GM12891 (cell line): ENCODE results near the gene DUSP15.

Experiments
- DNase-seq: peaks from one replicate; pipeline ENCODE4 v3.0.0; 2011; ENCODE audit warnings: low spot score; ENCODE audit not compliant: insufficient read length
- FAIRE-seq: peaks from 2 replicates; lab custom pipeline; 2011; peaks lifted over from hg19 to GRCh38; lab: Jason Lieb, UNC
- PAX5 ChIP-seq: IDR thresholded peaks from 2 replicates; pipeline ENCODE4 v1.6.1; 2011; ENCODE audit warnings: low read length, moderate library complexity, mild to moderate bottlenecking; ENCODE audit not compliant: insufficient read depth, severe bottlenecking
- POLR2A ChIP-seq: IDR thresholded peaks from 2 replicates; pipeline ENCODE4 v1.6.1; 2011; ENCODE audit warnings: low read depth, low read length, control low read depth
- POLR2AphosphoS5 ChIP-seq: IDR thresholded peaks from 2 replicates; pipeline ENCODE4 v1.6.1; 2011; ENCODE audit warnings: low read depth, low read length, control low read depth
- POU2F2 ChIP-seq: IDR thresholded peaks from 2 replicates; pipeline ENCODE4 v1.6.1; 2011; ENCODE audit warnings: low read depth, mild to moderate bottlenecking, control low read depth, low read length, moderate library complexity
- SPI1 ChIP-seq: IDR thresholded peaks from 2 replicates; pipeline ENCODE4 v1.6.1; 2011; ENCODE audit warnings: low read depth, low read length, control low read depth
- TAF1 ChIP-seq: IDR thresholded peaks from 2 replicates; pipeline ENCODE4 v1.6.1; 2011; ENCODE audit warnings: low read depth, low read length, control low read depth

Gene DUSP15

GRCh38 chr20:31824554-31825313 lies 45.6 kb downstream of the DUSP15 start:
- no peak for TF ChIP-seq TAF1
- no peak for TF ChIP-seq PAX5
- FAIRE-seq (no peak), DNase-seq (no peak)

- TF ChIP-seq POLR2AphosphoS5: no peak
- TF ChIP-seq SPI1: no peak
- TF ChIP-seq POU2F2: no peak
- TF ChIP-seq POLR2A: no peak
- TF ChIP-seq TAF1: no peak
- TF ChIP-seq PAX5: no peak
- DNase-seq (no peak), FAIRE-seq (no peak)
These were observed 46.2 kb downstream of the DUSP15 start for GRCh38 chr20:31824125-31824485.

- no peak for FAIRE-seq
- TF ChIP-seq PAX5 (no peak), POLR2AphosphoS5 (no peak), SPI1 (no peak), TAF1 (no peak), POLR2A (no peak)
- no peak for DNase-seq
These were observed 46.8 kb downstream of the DUSP15 start for GRCh38 chr20:31823360-31824124.

- FAIRE-seq (peak; percentile 89), DNase-seq (peak; percentile 93)
- TF ChIP-seq SPI1 (no peak), POLR2A (no peak), POLR2AphosphoS5 (no peak), POU2F2 (no peak), TAF1 (no peak), PAX5 (no peak)
These were observed 47.7 kb downstream of the DUSP15 start for GRCh38 chr20:31822421-31823330.

- TF ChIP-seq PAX5 (no peak), SPI1 (no peak), POLR2A (no peak), POLR2AphosphoS5 (no peak), POU2F2 (no peak), TAF1 (no peak)
- DNase-seq (no peak), FAIRE-seq (no peak)
These were observed 48.9 kb downstream of the DUSP15 start for GRCh38 chr20:31821427-31821826.

- TF ChIP-seq SPI1 (no peak), POLR2AphosphoS5 (no peak), POLR2A (no peak), PAX5 (no peak), POU2F2 (no peak), TAF1 (no peak)
- FAIRE-seq (no peak), DNase-seq (no peak)
These were observed 50.1 kb downstream of the DUSP15 start for GRCh38 chr20:31820228-31820627.

- FAIRE-seq: no peak
These were observed 51.1 kb downstream of the DUSP15 start, which contains the start of gene MYLK2 for GRCh38 chr20:31819083-31819784. TSS of gene MYLK2 (plus strand) at chr20:31819356. CDS start at chr20:31819581, 225 bp downstream.

GRCh38 chr20:31818376-31818908 lies 51.9 kb downstream of the DUSP15 start:
- no peak for DNase-seq
- TF ChIP-seq SPI1: no peak
- no peak for TF ChIP-seq TAF1
- no peak for TF ChIP-seq POLR2AphosphoS5
- TF ChIP-seq POLR2A: no peak
- TF ChIP-seq POU2F2: no peak
- no peak for TF ChIP-seq PAX5
- FAIRE-seq: no peak

More at GRCh38 chr20:31819083-31819784, 51.1 kb downstream of the DUSP15 start, which contains the start of gene MYLK2:
- DNase-seq: no peak
- TF ChIP-seq TAF1 (no peak), SPI1 (no peak), POLR2AphosphoS5 (no peak), POLR2A (no peak), POU2F2 (no peak), PAX5 (no peak)
